Inflammatory macrophage (primary cell): ENCODE data around the gene SMTNL2.

Experiments used
- DNase-seq, 2 donors: peaks; one replicate each; pipeline ENCODE4 v3.0.0-alpha.2; 2020 to 2022
- total RNA-seq, 18 experiments: gene quantifications; one replicate each; lab custom pipeline; 2026; ENCODE audit warnings: mixed read lengths in 6 of 18, inconsistent platforms in 2 of 18; lab: John Stamatoyannopoulos, UW

SMTNL2 gene
- 0 to 1.6 (median 0.21) reads per million in 18 experiments for total RNA-seq

DNA sequence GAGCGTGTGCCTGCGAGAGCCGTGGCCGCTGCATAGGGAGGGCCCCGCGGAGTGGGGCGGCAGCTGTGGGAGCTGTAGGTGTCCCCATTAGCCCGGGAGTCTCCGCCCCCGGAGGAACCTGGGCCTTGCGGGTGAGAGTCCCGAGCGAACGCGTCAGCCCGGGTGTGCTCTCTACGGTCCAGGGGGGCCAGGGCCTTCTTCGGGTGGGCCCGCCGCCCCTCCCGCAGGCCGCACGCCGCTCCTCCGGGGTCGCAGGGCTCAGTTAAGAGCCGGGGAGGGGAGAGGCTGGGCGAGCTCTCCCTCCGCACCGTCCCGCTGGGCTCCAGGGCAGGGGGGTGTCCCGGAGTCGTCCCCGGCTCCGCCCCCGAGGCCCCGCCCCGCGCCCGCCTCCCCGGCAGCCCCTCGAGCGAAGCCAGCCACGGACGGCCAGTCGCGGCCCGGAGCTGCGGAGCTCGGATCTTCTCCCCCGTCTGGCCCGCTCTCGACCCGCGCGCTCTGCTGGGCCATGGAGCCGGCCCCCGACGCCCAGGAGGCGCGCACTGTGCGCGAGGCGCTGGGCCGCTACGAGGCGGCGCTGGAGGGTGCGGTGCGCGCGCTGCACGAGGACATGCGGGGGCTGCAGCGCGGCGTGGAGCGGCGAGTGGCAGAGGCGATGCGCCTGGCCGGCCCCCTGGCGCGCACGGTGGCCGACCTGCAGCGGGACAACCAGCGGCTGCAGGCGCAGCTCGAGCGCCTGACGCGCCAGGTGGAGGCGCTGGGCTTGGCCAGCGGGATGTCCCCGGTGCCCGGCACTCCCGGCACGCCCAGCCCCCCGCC is at the start of gene SMTNL2:
Gene SMTNL2 (plus strand): TSS at position 429 of the 816 bp plus-strand sequence. CDS start 77 bp downstream, at position 506.
- no peak for DNase-seq

- no peak for DNase-seq
Observed at GRCh38 chr17:4534928-4535666, 49.2 kb upstream of the SMTNL2 start.

DNA sequence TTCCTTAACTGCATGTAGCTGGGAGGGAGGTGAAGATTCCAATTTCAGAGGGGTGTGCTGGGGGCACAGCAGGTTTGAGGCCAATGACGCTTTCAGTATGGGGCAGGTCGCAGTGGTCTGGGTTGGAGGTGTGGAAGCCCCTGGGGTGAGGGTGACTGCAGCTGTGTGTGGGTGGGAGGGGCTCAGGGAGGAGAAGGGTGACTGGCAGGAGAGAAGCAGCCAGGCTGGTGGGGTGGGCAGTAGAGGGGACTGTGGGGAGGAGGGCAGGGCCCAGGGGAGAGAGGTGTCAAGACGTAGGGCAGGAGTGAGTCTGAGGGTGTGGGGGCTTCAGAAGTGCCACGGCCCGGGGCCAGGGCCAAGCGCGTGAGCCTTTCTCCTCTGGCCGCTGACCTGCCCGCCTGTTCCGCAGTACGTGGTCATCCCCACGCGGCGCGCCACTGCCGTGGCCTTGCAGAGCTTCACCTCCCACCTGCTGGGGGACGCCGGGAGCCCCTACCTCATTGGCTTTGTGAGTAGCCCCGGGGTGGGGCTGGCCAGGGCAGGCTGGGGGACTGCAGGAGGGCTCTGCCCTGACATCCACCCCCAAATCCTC is 48.6 kb upstream of the SMTNL2 start:
- no peak for DNase-seq

GRCh38 chr17:4536259-4536741 is 48.0 kb upstream of the SMTNL2 start:
- no peak for DNase-seq

DNA sequence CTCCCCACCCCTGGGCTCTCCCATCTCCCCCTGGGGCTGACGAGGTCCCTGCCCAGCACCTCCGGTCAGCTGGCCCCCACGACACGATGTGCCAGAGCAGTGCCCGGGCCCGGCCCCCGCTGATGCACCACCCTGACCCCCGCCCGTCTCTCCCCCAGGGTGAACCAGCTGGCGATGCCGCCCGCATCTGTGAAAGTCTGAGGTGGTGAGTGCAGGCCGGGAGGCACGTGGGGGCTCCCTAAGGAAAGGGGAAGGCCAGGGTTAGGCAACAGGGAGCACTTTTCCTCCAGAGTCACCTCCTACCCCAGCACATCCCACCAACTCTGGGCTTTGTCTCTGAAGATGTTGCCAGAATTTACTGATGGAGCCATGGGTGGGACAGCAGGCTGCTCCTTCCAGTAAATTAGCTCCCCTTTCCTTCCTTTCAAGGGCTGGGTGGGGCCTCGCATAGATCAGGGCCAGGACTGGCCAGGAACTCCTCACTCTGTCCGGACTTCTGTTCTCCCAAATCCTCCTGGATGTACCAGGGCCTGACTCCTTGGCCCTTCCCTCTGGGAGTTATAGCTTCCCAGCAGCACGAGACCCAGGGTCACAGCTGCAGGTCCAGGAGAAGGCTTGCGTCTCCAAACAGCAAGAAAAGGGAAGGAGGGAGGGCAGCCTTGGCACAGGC is 47.5 kb upstream of the SMTNL2 start:
- peak; percentile 15 to 45 for DNase-seq

- no peak for DNase-seq
Observed at GRCh38 chr17:4537451-4538235, 46.7 kb upstream of the SMTNL2 start.

GRCh38 chr17:4538236-4539002 is 45.9 kb upstream of the SMTNL2 start:
- no peak for DNase-seq

DNA sequence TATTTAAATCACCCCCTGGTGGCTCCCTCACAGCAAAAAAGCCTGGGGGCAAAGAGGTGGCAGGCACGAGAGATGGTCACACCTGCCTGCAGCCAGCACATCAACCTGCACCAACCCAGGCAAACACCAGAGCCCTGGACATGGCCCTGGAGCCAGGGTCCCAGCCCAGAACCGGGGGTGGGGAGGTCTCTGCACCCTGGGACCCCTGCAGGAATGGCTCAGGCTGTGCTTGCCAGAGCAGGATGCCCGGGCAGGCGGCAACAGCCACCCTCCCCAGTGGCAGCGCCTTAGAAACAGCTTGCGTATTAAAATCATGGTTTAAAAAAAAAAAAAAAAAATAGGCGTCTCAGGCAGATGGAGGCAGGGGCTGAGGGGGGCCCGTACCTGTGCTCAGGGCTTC is 45.3 kb upstream of the SMTNL2 start:
- no peak for DNase-seq

DNA sequence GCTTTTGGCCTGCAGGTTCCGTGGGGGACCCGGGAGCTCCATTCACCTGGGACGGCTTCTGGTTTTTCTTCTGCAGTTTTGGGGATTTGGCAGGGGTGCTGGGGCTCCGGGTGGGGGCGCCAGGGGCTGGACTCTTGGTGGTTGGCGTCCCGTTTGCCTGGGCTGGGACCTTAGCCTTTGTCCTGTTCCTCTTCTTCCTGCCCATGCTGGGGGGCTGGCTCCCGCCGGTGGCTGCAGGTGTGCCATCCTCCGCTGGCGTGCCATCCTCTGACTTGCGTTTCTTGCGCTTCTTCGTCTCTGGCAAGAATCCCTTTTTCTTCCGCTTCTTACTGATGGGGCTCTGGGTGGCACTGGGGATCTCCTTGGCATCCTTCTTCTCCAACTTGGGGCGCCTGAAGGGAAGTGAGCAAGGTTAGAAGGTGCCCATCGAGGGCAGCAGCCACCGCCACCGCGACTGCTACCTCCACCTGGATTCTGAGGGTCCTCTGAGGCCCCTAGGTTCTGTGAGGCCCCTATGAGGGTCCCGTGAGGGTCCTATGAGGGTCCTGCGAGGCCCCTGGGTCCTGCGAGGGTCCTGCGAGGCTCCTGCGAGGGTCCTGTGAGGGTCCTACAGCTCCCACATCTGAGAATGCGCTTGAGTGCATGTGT is 44.6 kb upstream of the SMTNL2 start:
- DNase-seq: no peak

DNA sequence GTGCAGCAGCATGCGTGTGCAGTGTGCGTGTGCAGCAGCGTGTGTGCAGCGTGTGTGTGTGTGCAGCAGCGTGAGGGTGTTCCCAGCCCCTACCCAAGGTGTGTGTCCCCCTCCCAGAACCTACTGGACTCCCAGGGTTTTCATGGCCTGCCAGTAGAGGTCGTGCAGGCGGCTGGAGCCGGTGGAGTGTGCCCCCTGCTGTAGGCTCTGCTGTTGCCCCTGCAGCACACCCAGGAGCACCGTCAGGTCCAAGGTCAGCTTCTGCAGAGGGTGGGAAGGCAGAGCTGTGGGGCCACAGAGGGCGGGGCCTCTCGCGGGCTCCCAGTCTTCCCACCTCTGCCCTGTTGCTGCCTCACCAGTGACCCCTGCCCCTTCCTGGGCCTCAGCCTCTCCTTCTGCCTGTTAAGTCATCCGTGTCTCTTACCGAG is 44.1 kb upstream of the SMTNL2 start:
- peak in 1 of 2 donors; percentile 39 for DNase-seq

GRCh38 chr17:4540687-4541327 is 43.5 kb upstream of the SMTNL2 start:
- no peak for DNase-seq

DNA sequence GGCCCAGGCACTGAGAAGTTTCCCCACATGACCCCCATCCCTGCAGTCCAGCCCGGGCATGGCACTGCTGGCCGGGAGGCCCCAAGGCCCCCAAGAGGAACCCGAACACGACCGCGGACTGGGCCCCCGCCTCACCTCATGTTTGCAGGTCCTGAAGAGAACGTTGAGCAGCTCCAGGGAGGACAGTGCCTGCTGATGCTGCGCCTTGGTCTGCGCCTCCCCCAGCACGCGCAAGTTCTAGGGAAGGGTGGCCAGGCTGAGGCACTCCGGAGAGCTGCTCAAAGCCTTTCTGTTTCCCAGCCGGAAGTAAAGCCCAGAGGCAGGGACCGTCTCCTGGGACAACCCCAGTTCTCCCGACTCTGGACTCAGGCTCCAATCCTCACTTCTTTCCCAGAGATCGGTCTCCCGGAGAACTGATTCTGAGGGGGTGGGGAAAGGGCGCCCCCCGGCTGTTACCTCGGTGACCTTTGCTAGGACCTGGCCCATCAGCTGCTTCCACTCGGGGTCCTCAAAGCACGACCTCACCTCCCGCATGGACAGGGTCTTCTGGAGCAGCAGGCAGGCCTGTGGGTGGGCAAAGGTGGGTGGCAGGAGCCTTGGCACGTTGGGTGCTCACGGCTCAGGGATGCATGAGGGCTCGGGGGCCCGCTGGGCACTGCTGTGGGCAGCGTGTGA is 42.9 kb upstream of the SMTNL2 start:
- no peak for DNase-seq

GRCh38 chr17:4542003-4542725 is 42.2 kb upstream of the SMTNL2 start:
- no peak for DNase-seq

GRCh38 chr17:4542726-4543191 is 41.6 kb upstream of the SMTNL2 start:
- DNase-seq: no peak

DNA sequence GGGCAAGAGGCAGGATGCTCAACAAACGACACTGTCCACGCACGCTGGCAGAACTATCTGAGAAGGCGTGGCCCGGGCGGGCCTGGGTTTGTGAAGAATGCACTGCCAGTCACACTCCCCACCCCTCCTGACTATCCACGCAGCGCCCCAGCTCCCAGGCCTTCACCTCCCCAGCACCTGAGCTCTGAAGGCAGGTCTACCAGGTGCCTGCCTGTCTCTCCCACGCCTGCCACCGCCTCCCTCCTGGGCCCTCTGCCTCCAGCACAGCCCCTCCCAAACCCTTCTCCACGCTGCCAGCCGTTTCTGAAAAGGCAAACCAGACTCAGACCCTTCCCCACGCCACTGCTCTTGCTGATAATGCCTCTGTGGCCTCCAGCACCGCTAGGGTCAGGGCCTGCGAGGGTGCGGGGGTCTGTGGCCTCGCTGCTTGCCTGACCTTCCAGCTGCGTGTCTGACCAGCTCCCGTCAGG is 40.7 kb upstream of the SMTNL2 start:
- no peak for DNase-seq

DNA sequence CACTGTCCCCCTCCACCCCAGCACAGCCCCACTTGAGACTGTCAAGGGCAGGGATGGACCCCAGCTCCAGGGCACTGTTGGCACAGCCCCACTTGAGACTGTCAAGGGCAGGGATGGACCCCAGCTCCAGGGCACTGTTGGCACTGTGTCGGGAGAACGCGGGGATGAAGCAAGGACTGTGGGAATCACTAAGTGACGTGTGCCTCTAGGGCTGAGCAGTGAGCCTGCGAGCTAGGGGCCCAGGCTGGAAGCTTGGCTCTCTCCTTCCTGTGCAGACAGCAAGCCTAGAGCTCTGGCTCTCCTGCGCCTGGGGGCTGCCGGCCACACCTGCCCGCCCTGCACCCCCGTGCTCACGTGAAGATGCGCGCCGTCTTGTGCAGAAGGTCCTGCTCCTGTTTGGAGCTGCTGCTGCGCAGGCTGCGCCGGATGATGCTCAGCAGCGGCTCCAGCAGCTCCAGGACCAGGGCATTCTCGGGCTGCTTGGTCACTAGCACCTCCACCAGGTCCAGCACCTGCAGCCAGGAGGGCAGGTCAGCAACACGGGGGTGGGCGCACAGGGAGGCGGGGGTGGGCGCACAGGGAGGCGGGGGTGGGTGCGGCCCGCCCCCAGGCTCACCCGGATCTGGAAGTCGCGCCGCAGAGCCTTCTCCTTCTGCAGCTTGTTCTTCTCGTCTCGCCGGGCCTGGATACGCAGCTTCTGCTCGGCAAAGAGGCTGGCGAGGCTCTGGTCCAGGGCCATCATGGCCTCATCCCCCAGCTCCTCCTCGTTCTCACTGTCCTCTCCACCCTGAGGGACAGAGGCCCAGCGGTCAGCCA is 40.0 kb upstream of the SMTNL2 start:
- no peak for DNase-seq

DNA sequence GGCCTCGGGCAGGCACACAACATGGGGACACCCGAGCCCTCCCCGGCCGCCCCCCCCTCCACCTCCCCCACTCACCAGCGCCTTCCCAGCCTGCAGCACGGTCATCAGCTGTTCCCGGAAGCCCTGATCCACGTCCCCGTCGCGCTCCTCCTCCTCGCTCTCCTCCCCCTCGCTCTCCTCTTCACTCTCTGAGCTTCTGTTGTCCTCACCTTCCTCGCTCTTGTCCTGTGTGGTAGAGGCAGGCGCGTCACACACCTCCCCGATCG is 39.4 kb upstream of the SMTNL2 start:
- no peak for DNase-seq
